Testis (tissue), 3 donors: ENCODE measurements around the gene NEK9. TPM values are rescaled to one million over a fixed set of nuclear protein-coding genes. Genes with fewer than 3 reads are reported as not detected.

Experiments used
- DNase-seq: peaks from one replicate; pipeline ENCODE4 v3.0.0-alpha.2; 2019
- H3K27ac ChIP-seq, 2 donors: fragments of 200-600 bp; sonication (generic); one replicate each; pipeline ENCODE4 v1.5.1; 2019
- H3K27me3 ChIP-seq: fragments of 200-600 bp; sonication (generic); one replicate; pipeline ENCODE4 v1.5.1; 2019
- H3K36me3 ChIP-seq: fragments of 200-600 bp; sonication (generic); one replicate; pipeline ENCODE4 v1.5.1; 2017; ENCODE audit warnings: low read depth; ENCODE audit errors: missing control alignments
- H3K4me1 ChIP-seq: fragments of 200-600 bp; sonication (generic); one replicate; pipeline ENCODE4 v1.5.1; 2019
- H3K4me3 ChIP-seq, 2 donors: fragments of 200-600 bp; sonication (generic); one replicate each; pipeline ENCODE4 v1.5.1; 2017 to 2019
- H3K9me3 ChIP-seq: fragments of 200-600 bp; sonication (generic); one replicate; pipeline ENCODE4 v1.5.1; 2017
- POLR2A ChIP-seq: fragments of 450-650 bp; IDR thresholded peaks from one replicate; pipeline ENCODE4 v1.6.1; 2017; ENCODE audit warnings: antibody characterized with exemption, mild to moderate bottlenecking, moderate library complexity
- WGBS, 2 donors: methylation state at CpG; one replicate each; pipeline ENCODE4 v1.1.5; 2018; 5-methylcytosine and 5-hydroxymethylcytosine counted together
- intact Hi-C: fragments of 100-400 bp; cut with DNase I; formaldehyde crosslinking; loops from one replicate; pipeline ENCODE4 v1.15.1; 2023; ENCODE audit warnings: low total_unique reads
- polyA plus RNA-seq: library from polyadenylated mRNA; stranded (reverse); fragments of 350-450 nt; fragmentation: Illumina TruSeq; extraction: RNeasy Lipid Tissue Mini Kit (QIAGEN cat#74804); gene quantifications from one replicate; pipeline ENCODE4 v1.2.3, GENCODE V29; 2014; ENCODE audit warnings: low read depth, low replicate concordance; ENCODE audit not compliant: insufficient read depth
- total RNA-seq, 2 donors: library from RNA; depleted of rRNA; stranded (reverse); fragments of >200 nt; gene quantifications; one replicate each; pipeline ENCODE4 v1.2.3, GENCODE V29; 2016
- TF ChIP-seq, protein P1 (sequence below), 3 experiments: fragments of 450-650 bp in 2 of 3; fragments of 200-600 bp in 1 of 3; sonication (generic) in 1 of 3; IDR thresholded peaks; one replicate each; pipeline ENCODE4 v1.5.1; 2016 to 2019; ENCODE audit warnings: antibody characterized with exemption in 3 of 3, mild to moderate bottlenecking in 2 of 3, moderate library complexity in 1 of 3

The NEK9 gene
- total and polyA plus RNA-seq, 3 donors from 2014 or later: 86.6 to 125 (median 120) TPM

DNA sequence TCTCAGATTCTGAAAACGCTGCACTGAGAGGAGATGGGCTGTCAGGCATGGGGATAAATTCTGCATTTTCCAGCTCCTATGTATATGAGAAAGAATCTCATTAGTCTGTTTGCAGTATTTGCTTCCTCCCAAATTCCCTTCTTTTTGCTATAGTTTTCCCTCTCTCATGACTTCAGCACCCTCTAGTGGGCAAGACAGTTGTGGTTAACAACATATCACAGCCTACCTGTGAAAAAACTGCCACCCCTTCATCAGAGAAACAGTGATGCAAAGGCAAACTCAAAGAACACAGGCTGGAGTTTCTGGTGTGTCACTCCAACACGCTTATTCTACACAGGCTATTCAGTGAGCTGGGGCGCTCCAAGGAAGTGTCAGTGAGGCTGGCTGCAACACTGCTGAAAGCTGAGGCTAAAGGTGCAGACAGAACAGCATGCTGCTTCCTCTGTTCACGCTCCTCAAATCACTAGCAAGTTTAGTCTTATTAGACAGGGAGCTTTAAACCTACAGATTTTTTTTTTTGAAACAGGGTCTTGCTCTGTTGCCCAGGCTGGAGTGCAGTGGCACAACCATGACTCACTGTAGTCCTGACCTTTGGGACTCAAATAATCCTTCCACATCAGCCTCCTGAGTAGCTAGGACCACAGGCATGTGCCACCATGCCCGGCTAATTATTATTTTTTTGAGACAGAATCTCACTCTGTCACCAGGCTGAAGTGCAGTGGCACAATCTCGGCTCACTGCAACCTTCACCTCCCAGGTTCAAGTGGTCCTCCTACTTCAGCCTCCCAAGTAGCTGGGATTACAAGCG lies 38.1 kb downstream of the NEK9 start:
- intact Hi-C loops: loop anchor here (10.0 kb wide), 1 partner anchor 174 kb away; no protein-coding TSS in a partner anchor
- TF ChIP-seq, protein P1, sequence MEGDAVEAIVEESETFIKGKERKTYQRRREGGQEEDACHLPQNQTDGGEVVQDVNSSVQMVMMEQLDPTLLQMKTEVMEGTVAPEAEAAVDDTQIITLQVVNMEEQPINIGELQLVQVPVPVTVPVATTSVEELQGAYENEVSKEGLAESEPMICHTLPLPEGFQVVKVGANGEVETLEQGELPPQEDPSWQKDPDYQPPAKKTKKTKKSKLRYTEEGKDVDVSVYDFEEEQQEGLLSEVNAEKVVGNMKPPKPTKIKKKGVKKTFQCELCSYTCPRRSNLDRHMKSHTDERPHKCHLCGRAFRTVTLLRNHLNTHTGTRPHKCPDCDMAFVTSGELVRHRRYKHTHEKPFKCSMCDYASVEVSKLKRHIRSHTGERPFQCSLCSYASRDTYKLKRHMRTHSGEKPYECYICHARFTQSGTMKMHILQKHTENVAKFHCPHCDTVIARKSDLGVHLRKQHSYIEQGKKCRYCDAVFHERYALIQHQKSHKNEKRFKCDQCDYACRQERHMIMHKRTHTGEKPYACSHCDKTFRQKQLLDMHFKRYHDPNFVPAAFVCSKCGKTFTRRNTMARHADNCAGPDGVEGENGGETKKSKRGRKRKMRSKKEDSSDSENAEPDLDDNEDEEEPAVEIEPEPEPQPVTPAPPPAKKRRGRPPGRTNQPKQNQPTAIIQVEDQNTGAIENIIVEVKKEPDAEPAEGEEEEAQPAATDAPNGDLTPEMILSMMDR (IDR thresholded peaks at IDR 0.05): peak; percentile 44 to 71 (median 62)
- TF ChIP-seq POLR2A: no peak
- peak; percentile 64 for DNase-seq
- no peaks in the 10 kb centered on the region for H3K36me3 ChIP-seq
- 69 to 74% methylated on average over 7 of the region's 7 CpGs for WGBS, 2 donors
- no peaks in the 10 kb centered on the region for H3K9me3 ChIP-seq
- H3K4me1 ChIP-seq: no peaks in the 10 kb centered on the region
- H3K4me3 ChIP-seq: no peak overlapping the region
- H3K27ac ChIP-seq: no peak overlapping the region
- H3K27me3 ChIP-seq: no peaks in the 10 kb centered on the region

DNA sequence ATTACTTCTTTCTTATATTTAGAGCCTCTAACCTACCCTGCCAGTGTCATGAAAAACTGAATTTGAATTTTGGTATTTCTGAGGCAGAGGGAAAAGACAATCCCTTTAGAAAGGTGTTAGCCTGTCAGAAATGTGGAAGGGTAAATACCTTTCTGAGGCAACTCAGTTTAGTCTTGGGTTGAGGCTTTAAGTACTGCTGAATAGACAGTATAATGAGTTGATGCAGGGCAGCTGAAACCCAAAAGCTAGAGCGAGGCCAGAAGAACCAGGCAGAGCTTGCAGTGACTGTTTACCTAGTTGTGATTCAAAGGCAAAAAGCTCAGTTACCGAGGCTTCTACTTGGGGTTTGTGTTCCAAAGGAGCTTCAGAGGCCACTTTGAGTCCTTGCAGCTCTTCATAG lies 38.7 kb downstream of the NEK9 start:
- Histone ChIP-seq H3K36me3 (no peaks in the 10 kb centered on the region), H3K27ac (no peak overlapping the region), H3K4me3 (no peak overlapping the region), H3K9me3 (no peaks in the 10 kb centered on the region), H3K4me1 (no peaks in the 10 kb centered on the region), H3K27me3 (no peaks in the 10 kb centered on the region)
- TF ChIP-seq POLR2A: no peak
- TF ChIP-seq, protein P1 (IDR thresholded peaks at IDR 0.05): no peak
- no peak for DNase-seq
- intact Hi-C loops: loop anchor here (10.0 kb wide), 1 partner anchor 173 kb away; no protein-coding TSS in a partner anchor
- 83 to 92% methylated on average over 2 of the region's 2 CpGs for WGBS, 2 donors

DNA sequence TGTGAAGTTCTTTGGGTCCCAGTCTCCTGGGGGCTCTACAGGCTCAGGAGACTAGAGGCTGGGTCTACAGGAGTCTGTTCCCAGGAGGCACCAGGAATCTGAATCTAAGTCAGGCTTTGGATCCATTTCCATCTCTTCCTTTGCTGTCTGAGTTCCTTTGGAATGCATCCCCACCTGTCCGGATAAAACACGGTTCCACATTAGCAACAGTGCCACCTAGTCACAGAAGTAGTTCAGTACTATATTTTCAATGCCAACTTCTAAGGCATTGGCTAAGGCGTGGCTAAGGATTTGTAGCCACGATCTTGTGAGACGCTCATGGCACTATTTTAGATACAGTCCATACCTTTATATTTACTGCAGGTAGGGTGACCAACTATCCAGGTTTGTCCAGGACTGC lies 42.3 kb downstream of the NEK9 start:
- intact Hi-C loops: loop anchor here (10.0 kb wide), 1 partner anchor 170 kb away; no protein-coding TSS in a partner anchor
- 64 to 73% methylated on average over 5 of the region's 5 CpGs for WGBS, 2 donors
- H3K36me3 ChIP-seq: no peaks in the 10 kb centered on the region

DNA sequence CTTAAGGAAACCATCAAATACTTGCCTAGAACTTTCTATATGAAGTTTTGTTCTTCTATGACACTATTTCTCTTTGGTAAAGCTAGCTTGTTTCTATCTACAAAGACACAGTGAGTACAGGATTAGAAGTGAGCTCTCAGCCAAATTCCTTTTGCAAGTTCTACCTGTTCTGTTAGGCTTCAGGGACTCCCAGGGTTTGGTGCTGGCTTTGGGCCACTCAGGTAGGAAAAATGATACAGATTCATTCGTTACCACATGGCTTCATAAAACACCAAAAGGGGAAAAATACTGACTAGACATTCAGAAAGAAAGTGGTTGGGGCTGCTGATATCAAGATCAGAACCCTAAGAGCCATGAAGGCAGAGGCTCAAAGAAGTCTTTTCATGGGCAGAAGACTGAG lies 43.6 kb downstream of the NEK9 start:
- peak overlapping the region in 1 of 2 donors; percentile 55 for H3K27ac ChIP-seq
- H3K4me3 ChIP-seq: no peak overlapping the region
- DNase-seq: no peak
- TF ChIP-seq POLR2A: no peak
- TF ChIP-seq, protein P1 (IDR thresholded peaks at IDR 0.05): no peak
- intact Hi-C loops: loop anchor here (10.0 kb wide), 1 partner anchor 168 kb away; no protein-coding TSS in a partner anchor
- H3K27me3 ChIP-seq: no peaks in the 10 kb centered on the region
- peaks cover 18% of the 10 kb centered on the region for H3K4me1 ChIP-seq
- H3K9me3 ChIP-seq: no peaks in the 10 kb centered on the region
- 68 to 88% methylated on average over 1 of the region's 1 CpG for WGBS, 2 donors
- H3K36me3 ChIP-seq: no peaks in the 10 kb centered on the region

More for the DNA sequence above, 42.3 kb downstream of the NEK9 start:
- no peak overlapping the region for H3K4me3 ChIP-seq
- H3K4me1 ChIP-seq: peaks cover 16% of the 10 kb centered on the region
- no peaks in the 10 kb centered on the region for H3K9me3 ChIP-seq
- H3K27ac ChIP-seq: no peak overlapping the region
- H3K27me3 ChIP-seq: no peaks in the 10 kb centered on the region
- TF ChIP-seq, protein P1 (IDR thresholded peaks at IDR 0.05): no peak
- TF ChIP-seq POLR2A: no peak
- DNase-seq: no peak
